NCI-H128 (cell line): ENCODE data around the gene RASAL3.

Source experiments
- DNase-seq: peaks from one replicate; lab custom pipeline; 2025; ENCODE audit not compliant: unreplicated experiment; lab: John Stamatoyannopoulos, UW

The RASAL3 gene

DNA sequence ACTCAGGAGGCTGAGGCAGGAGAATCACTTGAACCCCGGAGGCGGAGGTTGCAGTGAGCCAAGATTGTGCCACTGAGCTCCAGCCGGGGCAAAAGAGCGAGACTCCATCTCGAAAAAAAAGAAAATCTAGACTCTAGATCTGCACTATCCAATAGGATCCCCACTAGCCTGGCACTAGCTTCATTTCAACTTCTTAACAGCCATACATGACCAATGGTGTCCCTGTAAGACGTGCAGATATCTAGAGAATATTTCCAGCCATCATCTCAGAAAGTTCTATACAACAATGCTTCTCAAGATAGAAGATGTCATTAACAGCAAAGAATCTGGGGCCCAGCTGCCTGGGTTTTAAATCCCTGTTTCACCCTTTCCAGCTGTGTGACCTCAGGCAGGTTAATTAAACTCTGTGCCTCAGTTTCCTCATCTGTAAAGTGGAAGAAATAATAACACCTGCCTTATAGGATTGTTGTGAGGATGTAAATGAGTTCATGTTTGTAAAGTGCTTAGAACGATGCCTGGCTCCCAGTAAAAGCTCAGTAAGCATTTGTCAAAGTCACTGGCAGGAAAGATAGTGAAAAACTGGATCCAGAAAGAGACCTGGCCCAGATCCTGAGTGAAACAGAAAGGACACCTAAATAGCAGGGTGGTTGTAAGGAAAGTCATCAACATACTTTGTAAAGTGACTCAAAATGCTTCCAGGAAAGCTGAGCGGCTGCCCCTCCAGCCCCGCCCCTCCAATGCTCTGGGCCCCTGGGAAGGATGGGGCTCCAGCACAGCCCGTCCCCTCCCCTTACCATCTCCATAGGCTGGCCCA, 28.1 kb downstream of the RASAL3 start:
- no peak for DNase-seq

DNA sequence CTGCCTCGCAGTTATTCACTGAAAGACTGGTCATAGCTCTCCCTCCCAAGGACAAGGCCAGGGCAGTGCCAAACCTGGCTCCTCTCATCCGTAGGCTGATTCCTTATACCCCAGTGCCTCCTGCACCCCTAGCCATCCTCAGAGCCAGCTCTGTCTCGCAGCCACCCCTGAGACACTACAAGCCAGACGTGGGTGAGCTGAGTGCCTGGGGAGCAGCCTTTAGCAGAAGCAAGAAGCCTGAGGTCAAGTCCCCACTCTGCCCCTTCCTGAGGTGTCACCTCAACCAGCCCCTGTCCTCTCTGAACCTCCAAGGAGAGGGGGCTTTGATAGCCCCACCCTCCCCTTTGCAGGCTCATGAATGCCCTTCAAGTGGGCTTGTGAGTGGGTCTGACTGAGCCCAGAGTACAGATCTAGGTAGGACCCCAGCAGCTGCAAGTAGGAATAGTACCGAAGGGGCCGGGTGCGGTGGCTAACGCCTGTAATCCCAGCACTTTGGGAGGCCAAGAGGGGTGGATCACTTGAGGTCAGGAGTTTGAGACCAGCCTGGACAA, 30.8 kb downstream of the RASAL3 start:
- no peak for DNase-seq

DNA sequence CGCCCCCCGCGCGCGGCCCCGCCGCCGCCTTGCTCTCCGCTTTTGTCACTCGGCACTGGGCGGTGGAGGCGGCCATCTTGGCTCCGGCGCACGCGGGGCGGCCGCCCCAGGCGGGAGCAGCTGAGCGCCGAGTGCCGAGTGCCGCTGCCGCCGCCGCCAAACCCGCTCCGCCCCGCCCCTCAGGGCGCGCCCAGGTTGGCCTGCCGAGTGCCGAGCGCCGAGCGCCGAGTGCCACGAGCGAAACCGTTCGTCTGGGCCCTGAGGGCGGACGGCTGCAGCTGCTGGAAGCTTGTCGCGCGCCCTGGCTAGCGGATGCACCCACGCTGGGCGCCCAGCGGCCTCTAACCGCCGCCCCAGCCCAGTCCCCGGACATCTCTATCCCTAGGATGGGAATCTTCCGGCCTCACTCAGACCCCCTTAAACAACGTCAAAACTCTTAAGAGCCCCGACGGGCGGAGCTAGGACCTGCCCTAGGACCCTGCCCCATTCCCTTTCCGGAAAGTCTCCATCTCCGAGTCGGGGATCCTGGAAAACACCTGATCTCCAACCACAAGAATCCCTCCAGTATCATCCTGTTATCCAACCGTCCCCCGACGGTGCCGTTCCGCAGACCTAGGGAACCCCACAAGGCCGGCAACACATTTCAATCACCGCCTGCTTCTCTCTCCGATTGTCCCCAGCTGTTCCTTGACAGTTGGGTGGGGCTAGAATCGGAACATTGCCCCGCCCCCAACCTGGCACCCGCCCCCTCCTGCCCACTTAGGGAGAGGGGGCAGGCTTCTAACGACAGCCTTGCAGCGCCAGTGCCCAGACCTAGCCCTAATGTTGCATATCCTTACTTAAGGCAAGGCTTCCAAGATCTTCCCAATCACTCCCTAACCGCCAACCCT, 31.5 kb downstream of the RASAL3 start:
- peak; percentile 75 for DNase-seq

DNA sequence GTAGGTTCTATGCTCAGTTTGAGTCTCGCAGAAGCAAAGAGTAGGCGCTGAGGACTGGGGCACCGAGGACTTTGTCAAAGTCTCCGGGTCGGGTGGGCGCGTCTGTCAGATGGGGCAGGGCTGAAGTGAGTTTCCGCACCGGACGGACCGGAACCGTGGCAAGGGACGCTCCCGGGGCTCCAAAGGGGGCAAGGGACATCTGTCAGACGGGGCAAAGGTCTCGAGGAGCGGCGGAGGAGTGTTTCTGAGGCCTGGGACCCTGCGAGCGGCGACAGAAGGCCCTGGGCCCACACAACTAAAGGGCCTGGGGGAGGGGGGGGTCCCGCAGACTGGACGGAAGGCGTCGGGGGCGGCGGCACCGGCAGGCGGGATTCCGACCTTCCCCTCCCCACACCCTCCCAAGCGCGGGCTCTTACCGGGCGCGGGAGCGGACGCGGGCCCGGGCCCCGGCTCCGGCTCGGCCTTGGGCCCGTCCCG, 32.3 kb downstream of the RASAL3 start:
- no peak for DNase-seq

DNA sequence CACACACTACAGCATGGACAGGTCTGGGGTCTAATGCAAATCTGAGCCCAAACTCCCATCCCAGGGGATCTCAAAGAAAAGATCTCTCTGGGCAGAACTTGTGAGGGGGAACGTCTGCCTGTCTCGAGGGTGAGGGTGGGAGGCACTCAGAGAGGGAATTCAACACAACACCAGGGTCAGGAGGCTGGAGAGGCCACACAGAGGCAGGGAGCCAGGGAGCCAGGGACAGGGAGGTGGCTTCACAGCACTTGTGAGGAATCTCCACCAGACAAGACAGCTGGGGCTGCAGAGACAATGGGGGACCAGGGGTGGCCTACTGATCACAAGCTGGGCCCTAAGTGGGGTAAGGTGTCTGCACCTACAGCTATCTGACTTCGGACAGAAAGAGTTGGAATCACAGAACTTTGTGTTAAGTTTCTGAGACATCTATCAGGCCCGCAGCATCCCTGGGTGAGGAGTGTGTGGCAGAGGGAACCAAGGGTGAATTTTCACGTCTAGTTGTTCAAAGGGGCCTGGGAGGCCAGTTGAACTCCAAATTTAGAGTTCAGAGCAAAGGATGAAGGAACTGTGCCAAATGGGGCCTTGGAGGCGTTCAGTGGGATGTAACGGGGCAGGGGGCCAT, 32.8 kb downstream of the RASAL3 start:
- DNase-seq: no peak

DNA sequence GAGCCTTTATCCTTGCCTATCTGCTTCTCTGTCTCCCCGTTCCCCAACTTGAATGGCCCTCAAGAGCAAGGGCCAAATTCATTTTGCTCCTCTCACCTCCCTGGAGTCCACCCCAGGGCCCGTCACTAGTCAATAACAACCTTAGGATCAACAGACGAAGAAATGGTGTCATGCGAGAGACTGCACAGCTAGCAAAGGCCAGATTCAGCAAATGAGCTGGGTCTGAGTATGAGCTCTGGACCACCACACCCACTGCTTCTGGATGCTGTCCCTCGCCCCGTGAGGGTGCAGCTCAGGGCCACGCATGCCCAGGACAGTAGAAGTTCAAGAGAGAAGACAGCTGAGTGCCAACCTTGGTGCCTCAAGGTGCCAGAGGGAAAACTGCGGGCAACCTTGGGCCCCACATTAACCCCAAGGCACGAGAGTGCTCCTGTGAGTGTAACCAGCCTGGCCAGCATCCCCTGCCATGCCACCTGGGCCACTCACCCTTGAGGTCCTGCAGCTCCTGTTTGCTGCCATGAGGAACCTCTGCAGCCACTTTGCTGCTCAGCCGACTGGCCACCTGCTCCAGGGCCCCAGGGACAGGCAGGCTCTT, 33.7 kb downstream of the RASAL3 start:
- no peak for DNase-seq

DNA sequence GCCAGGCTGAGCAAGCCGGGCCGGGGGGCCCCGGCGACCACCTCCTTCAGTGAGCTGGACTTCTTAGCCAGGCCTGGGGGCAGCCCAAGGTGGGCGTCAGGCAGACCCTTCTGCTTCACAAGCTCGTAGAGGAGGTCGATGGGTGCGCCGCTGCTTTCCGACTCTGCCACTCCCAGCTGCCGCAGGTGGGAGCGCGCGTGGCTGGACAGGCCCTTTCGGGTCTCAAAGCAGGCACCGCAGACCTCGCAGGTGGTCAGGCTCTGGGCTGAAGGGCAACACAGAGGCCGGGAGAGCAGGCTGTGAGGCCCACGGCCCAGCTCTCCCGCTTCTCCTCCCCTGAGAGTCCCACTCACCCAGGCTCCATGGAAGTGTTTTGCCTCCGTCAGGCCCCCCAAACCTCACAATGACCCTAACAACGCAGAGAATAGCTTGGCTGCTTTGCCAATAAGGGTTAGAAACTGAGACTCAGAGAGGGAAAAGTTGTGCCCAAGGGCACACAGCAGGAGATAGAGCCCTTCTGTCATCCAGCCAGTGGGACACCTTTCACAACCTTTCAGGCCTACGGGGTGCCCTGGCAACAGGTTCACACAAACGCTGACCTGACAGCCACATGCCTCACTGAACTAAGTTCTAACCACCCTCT, 34.4 kb downstream of the RASAL3 start:
- DNase-seq: no peak

DNA sequence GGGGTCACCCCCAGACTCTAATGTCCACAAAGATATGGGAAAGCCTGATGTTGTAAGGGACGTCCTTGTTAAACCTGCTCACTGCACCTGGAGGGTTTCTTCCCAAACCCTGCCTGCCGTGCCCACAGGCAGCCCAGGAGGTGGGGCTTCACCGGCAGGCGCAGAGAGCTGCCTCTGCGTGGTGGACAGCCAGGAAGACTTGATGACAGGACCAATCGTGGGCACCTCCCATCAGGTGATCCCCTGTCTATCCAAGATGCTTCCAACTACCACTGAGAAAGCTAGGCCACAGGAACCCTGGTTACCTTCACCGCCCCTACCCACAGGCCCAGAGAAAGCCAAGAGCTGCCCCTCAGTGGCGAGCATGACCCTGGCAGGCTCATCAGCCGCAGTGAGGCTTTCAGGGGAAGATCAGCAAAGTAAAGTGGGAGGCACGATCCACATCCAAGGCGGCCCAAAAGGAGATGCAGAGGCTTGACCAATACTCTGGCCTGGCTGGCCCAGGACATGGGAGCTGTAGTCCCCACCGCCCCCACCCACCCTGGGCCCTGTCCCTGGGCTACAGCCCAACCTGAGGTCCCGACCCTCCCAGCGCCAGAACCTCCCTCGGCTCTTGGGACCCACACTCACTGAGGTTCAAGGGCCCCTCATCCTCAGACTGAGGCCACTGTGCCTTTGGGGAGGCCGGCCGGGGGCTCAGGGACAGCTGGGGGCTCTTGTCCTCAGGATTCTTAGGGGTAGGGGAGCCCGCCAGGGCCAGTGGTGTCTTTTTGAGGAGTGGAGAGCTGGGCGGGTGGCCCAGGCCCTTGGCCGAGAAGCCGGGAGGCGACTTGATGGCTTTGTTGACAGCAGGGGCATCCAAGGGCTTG, 35.2 kb downstream of the RASAL3 start:
- DNase-seq: no peak

DNA sequence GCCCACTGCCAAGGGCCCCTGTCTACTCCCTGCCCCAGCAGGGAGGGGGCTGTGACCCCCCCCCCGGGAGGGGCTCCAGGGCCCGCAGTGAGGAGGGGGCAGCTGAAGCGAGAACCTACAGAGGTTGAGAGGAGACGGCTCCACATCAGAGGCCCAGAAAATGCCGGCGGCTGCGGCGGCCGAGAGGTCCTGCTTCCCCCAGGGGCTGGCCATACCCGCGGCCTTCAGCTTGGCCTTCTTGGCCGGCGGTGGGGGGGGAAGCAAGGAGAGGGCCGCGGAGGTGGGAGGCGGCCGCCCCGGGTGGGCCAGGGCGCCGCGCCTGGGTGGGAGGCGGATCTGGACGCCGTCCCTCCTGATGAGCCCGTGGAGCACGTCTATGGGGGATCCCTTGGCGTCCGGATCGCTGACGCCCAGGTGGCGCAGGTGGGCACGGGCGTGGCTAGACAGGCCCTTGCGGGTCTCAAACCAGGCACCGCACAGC, 36.3 kb downstream of the RASAL3 start:
- DNase-seq: no peak

DNA sequence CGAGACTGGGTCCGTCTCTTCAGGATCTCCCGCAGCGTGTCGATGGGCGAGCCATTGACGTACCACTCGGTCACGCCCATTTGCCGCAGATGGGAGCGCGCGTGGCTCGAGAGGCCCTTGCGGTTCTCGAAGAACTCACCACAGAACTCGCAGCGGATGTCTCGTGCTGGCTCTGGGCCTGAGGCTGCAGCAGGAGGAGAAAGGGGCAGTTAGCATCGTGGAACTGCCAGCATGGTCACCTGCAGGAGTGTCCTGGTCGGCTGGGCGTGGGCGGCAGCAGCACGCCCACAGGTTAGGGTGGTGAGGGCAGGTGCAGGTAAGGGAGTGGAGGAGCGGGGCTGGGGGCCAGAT, 37.0 kb downstream of the RASAL3 start:
- no peak for DNase-seq

DNA sequence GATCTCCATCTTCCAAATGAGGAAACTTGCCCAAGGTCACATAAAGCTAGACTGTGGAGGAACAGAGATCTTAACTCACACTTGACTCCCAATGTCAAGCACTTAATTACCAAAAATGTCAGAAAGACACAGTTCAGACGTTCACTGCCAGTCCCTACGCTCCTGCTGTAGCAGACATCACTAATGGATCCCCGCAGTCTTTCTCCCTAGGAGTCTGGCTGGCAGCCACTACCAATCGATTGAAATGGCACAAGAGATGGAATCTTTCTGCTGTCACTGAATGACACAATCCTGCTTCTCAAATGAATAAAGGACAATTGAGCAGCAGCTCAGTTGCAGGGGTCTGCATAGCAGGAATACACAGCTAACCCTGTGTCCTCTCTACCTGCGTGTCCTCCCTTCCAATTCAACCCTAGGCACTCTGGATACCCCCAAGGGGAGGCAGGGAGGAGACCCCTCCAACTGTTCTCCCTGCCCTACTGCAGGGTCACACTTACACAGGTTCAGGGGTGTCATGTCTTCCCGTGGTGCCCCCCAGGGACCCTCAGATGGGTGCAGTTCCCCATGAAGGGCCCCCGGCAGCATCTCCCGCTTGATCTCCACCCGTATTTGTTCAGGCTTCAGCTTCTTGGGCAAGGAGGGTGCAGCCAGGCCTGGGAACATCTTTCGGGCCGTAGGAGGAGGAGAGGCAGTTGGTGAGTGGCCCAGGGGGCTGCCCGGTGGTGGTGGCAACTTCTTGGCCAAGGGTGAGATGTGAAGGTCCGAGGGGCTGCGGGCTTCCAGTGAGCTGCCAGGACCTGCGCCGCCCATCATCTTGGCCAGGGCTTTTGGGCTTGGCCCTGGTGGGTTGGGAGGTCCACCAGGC, 37.6 kb downstream of the RASAL3 start:
- no peak for DNase-seq

DNA sequence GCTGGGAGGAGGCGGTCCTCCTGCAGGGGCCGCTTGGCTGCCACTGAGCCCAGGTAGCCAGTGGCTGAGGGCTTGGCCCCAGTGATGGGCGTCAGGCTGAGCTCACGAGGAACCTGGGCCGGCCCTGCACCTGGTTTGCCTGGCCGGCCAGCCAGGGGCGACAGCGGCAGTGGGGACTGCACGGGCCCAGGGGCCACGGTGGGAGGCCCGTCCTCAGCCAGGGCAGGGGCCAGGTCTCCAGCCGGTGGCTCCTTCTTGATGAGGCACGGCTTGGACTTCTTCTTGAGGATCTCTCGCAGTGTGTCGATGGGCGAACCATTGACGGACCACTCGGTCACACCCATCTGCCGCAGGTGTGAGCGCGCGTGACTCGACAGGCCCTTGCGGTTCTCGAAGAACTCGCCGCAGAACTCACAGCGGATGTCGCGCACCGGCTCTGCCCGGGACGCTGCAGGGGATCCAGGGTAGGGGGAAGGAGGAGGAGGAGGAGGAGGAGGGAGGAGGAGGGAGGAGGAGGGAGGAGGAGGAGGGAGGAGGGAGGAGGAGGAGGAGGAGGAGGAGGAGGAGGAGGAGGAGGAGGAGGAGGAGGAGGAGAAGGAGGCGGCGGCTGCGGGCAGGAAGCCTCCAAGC, 38.9 kb downstream of the RASAL3 start:
- no peak for DNase-seq

DNA sequence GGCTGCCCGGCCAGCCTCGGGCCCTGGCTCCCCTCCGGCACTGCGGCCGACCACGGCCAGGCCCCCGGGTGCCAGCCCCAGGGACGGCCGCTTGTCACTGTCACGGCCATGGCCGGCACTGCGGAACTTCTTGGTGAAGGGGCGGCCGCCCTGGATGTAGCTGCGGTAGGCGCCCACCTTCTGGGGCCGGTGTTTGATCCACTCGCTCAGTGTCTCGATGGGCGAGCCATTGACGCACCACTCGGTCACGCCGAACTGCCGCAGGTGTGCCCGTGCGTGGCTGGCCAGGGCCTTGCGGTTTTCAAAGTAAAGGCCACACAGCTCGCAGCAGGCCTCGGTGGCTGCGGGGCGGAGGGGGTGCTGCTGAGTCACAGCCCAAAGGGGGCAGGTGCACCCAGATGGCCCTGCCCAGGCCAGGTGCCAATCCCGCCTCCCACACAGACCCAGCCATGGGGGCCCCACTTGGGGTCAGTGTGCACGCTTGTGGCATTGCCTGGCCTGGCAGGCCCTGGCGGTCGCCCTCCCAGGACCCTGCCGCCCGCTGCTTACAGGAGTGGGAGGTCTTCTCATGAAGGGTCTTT, 39.6 kb downstream of the RASAL3 start:
- no peak for DNase-seq

DNA sequence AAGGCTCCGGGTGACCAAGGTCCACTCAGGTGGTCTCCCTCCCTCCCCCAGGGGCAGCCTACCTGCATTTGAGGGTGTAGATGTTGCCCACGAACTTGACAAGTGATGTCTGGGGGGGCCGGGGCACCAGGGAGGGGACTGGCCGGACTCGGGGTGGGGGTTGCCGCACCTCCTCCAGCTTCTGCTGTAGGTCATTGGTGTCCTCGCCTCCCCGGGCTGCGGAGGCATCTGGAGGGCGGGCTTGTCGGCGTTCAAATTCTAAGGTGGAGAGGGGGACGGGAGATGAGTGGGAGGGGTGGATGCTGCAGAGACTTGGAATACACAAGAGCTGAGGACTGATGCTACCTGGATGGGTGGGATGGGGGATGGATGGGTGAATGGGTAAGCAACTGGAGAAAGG, 40.2 kb downstream of the RASAL3 start:
- no peak for DNase-seq

DNA sequence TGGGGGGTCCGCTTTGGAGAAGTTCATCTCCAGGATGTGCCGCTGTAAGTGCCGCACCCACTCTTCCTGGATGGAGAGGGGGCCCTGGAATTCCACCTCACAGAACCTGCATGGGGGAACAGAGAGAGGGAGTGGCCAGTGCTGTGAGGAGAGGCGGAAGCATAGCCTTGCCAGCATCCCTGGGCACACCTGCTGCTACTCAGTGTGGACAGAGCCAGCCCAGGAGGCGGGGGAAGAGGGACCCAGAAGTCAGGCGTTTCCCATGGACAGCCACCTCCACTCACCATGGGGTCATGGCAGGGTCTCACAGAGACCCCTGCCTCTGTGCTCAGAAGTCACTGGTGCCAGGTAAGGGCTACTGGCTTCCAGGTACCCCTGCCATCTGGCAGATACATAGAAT, 41.2 kb downstream of the RASAL3 start:
- DNase-seq: no peak

DNA sequence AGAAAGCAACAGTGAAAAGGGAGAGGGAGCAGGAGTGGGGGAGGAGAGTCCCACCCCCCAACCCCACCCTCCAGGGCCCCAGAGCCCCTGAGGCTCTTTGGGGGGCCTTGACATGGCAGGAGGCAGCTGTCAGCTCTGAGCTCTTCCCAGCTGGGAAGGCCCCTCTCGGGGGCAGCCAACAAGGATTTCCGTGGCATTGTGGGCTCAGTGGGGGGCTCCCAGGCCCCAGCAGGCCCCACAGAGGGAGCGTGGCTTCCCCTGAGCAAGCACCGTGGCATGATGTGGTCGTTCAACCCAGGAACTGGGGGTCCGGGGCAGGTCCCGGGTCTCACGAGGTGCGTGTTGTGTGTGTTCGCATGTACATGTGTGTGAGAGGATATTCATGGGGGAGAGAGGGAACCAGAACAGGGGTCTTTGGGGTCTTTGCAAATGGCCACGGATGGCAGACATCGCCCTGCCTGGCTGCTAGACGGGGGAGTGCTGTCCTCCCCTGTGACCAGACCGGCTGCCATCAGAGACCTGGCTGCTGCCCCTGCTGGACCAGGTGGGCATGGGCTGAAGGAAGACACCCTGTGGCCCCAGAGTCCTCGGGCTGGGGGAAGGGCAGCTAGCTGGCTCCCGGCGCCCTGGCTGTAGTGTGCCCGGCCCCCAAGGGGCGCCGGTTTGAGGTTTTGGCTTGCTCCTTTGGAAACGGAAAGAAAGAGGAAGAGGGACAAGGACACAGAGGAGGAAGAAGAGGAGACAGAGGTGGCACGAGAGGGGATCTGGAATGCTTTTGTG, 41.9 kb downstream of the RASAL3 start:
- no peak for DNase-seq

DNA sequence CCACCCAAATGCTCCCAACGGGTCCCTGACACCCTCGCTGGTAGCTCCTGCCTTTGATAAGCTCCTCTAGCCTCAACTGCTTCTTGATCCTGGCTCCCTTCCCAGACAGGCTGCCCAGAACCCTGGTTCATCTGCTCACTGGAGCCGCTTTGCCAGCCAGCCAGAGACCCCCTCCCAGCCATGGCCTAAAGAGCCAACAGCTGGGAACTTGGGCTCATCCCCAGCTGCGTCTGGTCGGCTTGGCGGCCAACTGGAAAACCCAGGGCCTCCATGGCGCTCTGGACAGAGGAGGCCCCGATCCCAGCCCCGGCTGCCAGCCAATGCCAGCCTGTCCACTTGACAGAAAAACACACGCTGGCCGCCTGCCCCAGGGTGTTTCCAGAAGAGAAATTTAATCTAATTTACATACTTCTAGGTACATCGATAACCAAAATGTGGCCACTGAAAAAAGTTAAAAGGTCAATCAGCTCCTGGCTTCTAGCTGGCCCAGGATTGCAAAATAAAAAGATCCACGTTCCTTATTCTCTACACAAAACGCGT, 42.6 kb downstream of the RASAL3 start:
- no peak for DNase-seq
